Right lobe of liver (tissue), 6 donors: ENCODE data around the gene CTCF. TPM values are rescaled to one million over a fixed set of nuclear protein-coding genes. Genes with fewer than 3 reads are reported as not detected.
A peak's percentile ranks its signal among the peaks of the same experiment; 100 is the strongest.

ENCODE experiments used
- ATAC-seq, 4 donors: fragments of 200-7000 bp; cut with Tn5 transposase; one replicate each; pipeline ENCODE4 v1.9.1; 2020; ENCODE audit warnings: mild to moderate bottlenecking in 4 of 4, moderate library complexity in 4 of 4
- DNase-seq, 3 donors: peaks; one replicate each; pipeline ENCODE4 v3.0.0-alpha.2; 2020
- H3K27ac ChIP-seq, 3 donors: fragments of 200-600 bp; one replicate each; pipeline ENCODE4 v1.8.0; 2022
- H3K27me3 ChIP-seq, 2 donors: fragments of 200-600 bp; one replicate each; pipeline ENCODE4 v1.8.0; 2022
- H3K36me3 ChIP-seq, 4 donors: fragments of 200-600 bp; sonication (generic) in 1 of 4; one replicate each; pipeline versions ENCODE4 v1.5.1 to v1.8.0; 2017 to 2022; ENCODE audit warnings: control low read depth in 1 of 4
- H3K4me1 ChIP-seq, 4 donors: fragments of 200-600 bp; sonication (generic) in 1 of 4; one replicate each; pipeline versions ENCODE4 v1.5.1 to v1.8.0; 2017 to 2022; ENCODE audit warnings: control low read depth in 1 of 4
- H3K4me3 ChIP-seq, 3 donors: fragments of 200-600 bp; one replicate each; pipeline ENCODE4 v1.8.0; 2022
- H3K9me3 ChIP-seq, 4 donors: fragments of 200-600 bp; sonication (generic) in 1 of 4; one replicate each; pipeline versions ENCODE4 v1.5.1 to v1.8.0; 2017 to 2022; ENCODE audit warnings: control low read depth in 1 of 4
- POLR2A ChIP-seq: fragments of 450-650 bp; IDR thresholded peaks from one replicate; pipeline ENCODE4 v1.6.1; 2017; ENCODE audit warnings: antibody characterized with exemption, mild to moderate bottlenecking
- WGBS: methylation state at CpG from one replicate; pipeline ENCODE4 v1.1.6; 2018; ENCODE audit warnings: low coverage, low lambda C conversion rate; ENCODE audit not compliant: insufficient coverage; ENCODE audit errors: missing lambda C conversion rate; 5-methylcytosine and 5-hydroxymethylcytosine counted together
- intact Hi-C, 2 donors: fragments of 100-400 bp; cut with DNase I; formaldehyde crosslinking; loops; one replicate each; pipeline versions ENCODE4 v1.11.2 to v1.14.1; 2022
- total RNA-seq, 6 experiments: library from RNA; depleted of rRNA in 2 of 6; stranded (reverse); fragments of >200 nt in 2 of 6; fragmentation: NEBNext Ultra II Directional in 3 of 6; extraction: Animal tissue kit (Norgen Biotek cat#: 25700) in 3 of 6; gene quantifications; one replicate each; pipeline versions ENCODE4 v1.1.0 to v1.2.4, GENCODE V29; 2016 to 2023
- TF ChIP-seq, protein P1 (sequence below), 4 donors: fragments of 200-600 bp in 3 of 4; fragments of 450-650 bp in 1 of 4; IDR thresholded peaks; one replicate each; pipeline versions ENCODE4 v1.5.1 to v1.8.0; 2016 to 2022; ENCODE audit warnings: antibody characterized with exemption in 4 of 4, mild to moderate bottlenecking in 2 of 4
- donor health status: DM: no; HTN: yes; CAD: no.
- donor health status: DM: no; HTN: no; CAD: no.
- donor health status: DM: no; HTN: no; CAD: no.
- donor health status: DM: no; HTN: yes; CAD: no.
- donor health status: DM: no; HTN: yes; CAD: no.

The CTCF gene
- total RNA-seq, 6 experiments from 2014 or later: 14.3 to 18.5 (median 17.0) TPM

- no peaks in the 10 kb centered on the region for H3K27me3 ChIP-seq
- intact Hi-C loops: no loop called here
- H3K9me3 ChIP-seq: no peaks in the 10 kb centered on the region
- H3K36me3 ChIP-seq: peaks cover 0 to 22% (median 4%) of the 10 kb centered on the region in 4 donors
- DNase-seq (no peak), ATAC-seq (no peak)
- H3K4me1 ChIP-seq: peaks cover 0 to 8% (median 4%) of the 10 kb centered on the region in 4 donors
- 85% methylated on average over 2 of the region's 2 CpGs for WGBS
- no peak overlapping the region for H3K4me3 ChIP-seq
- TF ChIP-seq POLR2A: no peak
- TF ChIP-seq, protein P1, sequence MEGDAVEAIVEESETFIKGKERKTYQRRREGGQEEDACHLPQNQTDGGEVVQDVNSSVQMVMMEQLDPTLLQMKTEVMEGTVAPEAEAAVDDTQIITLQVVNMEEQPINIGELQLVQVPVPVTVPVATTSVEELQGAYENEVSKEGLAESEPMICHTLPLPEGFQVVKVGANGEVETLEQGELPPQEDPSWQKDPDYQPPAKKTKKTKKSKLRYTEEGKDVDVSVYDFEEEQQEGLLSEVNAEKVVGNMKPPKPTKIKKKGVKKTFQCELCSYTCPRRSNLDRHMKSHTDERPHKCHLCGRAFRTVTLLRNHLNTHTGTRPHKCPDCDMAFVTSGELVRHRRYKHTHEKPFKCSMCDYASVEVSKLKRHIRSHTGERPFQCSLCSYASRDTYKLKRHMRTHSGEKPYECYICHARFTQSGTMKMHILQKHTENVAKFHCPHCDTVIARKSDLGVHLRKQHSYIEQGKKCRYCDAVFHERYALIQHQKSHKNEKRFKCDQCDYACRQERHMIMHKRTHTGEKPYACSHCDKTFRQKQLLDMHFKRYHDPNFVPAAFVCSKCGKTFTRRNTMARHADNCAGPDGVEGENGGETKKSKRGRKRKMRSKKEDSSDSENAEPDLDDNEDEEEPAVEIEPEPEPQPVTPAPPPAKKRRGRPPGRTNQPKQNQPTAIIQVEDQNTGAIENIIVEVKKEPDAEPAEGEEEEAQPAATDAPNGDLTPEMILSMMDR (IDR thresholded peaks at IDR 0.05): no peak
- H3K27ac ChIP-seq: no peak overlapping the region
Measured at GRCh38 chr16:67571464-67571863, 9.1 kb downstream of the CTCF start.

- intact Hi-C loops: no loop called here
- no peak overlapping the region for H3K27ac ChIP-seq
- no peaks in the 10 kb centered on the region for H3K27me3 ChIP-seq
- DNase-seq (no peak), ATAC-seq (no peak)
- TF ChIP-seq, protein P1 (IDR thresholded peaks at IDR 0.05): no peak
- peaks cover 0 to 22% (median 4%) of the 10 kb centered on the region in 4 donors for H3K36me3 ChIP-seq
- 82% methylated on average over 4 of the region's 4 CpGs for WGBS
- no peak overlapping the region for H3K4me3 ChIP-seq
- peaks cover 0 to 4% (median 2%) of the 10 kb centered on the region in 4 donors for H3K4me1 ChIP-seq
- no peaks in the 10 kb centered on the region for H3K9me3 ChIP-seq
Measured at GRCh38 chr16:67571981-67572431, 9.7 kb downstream of the CTCF start.

GRCh38 chr16:67579686-67580085 is 17.4 kb downstream of the CTCF start:
- H3K4me1 ChIP-seq: no peaks in the 10 kb centered on the region
- WGBS: 77% methylated on average over 4 of the region's 4 CpGs
- DNase-seq (no peak), ATAC-seq (no peak)
- no peaks in the 10 kb centered on the region for H3K9me3 ChIP-seq
- no peaks in the 10 kb centered on the region for H3K27me3 ChIP-seq
- no peak overlapping the region for H3K27ac ChIP-seq
- intact Hi-C loops: no loop called here
- H3K36me3 ChIP-seq: peaks cover 0 to 13% (median 0%) of the 10 kb centered on the region in 4 donors
- H3K4me3 ChIP-seq: no peak overlapping the region
- TF ChIP-seq, protein P1 (IDR thresholded peaks at IDR 0.05): no peak
- TF ChIP-seq POLR2A: no peak

GRCh38 chr16:67580202-67580601 is 17.9 kb downstream of the CTCF start:
- no peaks in the 10 kb centered on the region for H3K9me3 ChIP-seq
- DNase-seq (peak in 1 of 3 donors; percentile 11), ATAC-seq (no peak)
- WGBS: 100% methylated on average over 4 of the region's 4 CpGs
- H3K27ac ChIP-seq: no peak overlapping the region
- TF ChIP-seq, protein P1 (IDR thresholded peaks at IDR 0.05): no peak
- TF ChIP-seq POLR2A: no peak
- intact Hi-C loops: no loop called here
- H3K36me3 ChIP-seq: peaks cover 0 to 8% (median 0%) of the 10 kb centered on the region in 4 donors
- no peaks in the 10 kb centered on the region for H3K4me1 ChIP-seq
- H3K4me3 ChIP-seq: no peak overlapping the region
- no peaks in the 10 kb centered on the region for H3K27me3 ChIP-seq

DNA sequence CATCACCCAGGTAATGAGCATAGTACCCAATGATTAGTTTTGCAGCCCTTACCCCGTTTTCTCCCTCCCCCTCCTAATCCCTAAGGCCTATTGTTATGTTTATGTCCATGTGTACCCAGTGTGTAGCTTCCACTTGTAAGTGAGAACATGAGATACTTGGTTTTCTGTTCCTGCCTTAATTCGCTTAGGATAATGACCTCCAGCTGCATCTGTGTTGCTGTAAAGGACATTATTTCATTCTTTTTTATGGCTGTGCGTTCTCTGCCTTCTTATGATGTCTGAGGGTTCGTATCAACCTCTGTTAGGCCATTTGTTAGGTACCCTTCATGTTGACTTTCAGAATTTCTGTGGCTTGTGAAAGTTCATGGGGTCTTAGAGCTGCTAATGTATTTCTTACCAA is 31.0 kb downstream of the CTCF start:
- 93% methylated on average over 4 of the region's 4 CpGs for WGBS
- TF ChIP-seq POLR2A: no peak
- TF ChIP-seq, protein P1 (IDR thresholded peaks at IDR 0.05): no peak
- H3K27ac ChIP-seq: no peak overlapping the region
- H3K4me3 ChIP-seq: no peak overlapping the region
- no peak for DNase-seq
- H3K36me3 ChIP-seq: no peaks in the 10 kb centered on the region
- intact Hi-C loops: no loop called here
- H3K27me3 ChIP-seq: no peaks in the 10 kb centered on the region
- H3K4me1 ChIP-seq: no peaks in the 10 kb centered on the region
- ATAC-seq: no peak
- no peaks in the 10 kb centered on the region for H3K9me3 ChIP-seq
